HUDEP-2 (cell line): ENCODE measurements around the gene WDR46.

Source experiments
- DNase-seq, 76 experiments: peaks; one replicate each; lab custom pipeline; 2025; ENCODE audit not compliant: unreplicated experiment in 76 of 76; lab: John Stamatoyannopoulos, UW

The WDR46 gene

GRCh38 chr6:33314515-33314942 lies 25.5 kb upstream of the WDR46 start:
- DNase-seq = peak in 60 of 76 experiments; percentile 8 to 77 (median 46)

DNA sequence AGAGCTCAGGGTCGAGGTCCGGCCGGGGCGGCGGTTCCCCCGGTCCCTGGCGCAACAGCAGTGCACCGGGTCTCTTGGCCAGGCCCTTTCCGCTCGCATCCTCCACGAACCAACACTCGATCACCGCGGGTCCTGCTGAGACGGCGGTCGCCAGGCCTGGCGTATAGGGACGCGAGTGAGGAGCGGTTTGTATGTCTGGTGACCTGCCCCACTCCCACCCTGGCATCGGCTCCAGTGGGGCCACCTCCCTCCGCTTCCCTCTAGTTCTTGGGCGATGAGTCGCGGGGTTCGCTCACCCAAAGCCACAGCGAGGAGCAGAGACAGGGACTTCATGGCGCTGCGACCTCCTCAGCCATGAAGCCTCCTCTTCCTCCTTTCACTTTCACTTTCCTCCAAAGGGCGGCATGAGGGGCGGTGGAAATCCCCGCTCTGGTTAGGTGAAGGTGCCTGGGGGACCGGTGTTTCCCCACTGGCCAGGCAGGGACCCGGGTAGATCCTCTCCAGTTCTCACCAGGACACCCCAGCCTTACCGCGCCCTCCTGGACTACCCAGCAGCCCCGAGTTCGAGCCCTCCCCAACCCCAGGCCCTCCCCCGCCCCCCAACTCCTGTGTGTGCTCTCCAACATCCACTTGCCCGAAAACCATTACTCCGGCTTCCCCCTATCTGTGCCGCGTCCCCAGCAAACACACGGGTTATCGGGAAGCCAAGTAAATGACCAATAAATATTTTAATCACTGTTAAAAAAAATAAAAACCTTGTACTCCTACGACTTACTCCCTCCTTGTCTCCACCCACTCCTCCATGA lies 24.9 kb upstream of the WDR46 start, which contains the start of gene TAPBP:
Gene TAPBP (minus strand): TSS at position 370 of the 806 bp plus-strand sequence. CDS start 37 bp downstream, at position 333.
- DNase-seq = peak in 51 of 76 experiments; percentile 26 to 78 (median 50)

DNA sequence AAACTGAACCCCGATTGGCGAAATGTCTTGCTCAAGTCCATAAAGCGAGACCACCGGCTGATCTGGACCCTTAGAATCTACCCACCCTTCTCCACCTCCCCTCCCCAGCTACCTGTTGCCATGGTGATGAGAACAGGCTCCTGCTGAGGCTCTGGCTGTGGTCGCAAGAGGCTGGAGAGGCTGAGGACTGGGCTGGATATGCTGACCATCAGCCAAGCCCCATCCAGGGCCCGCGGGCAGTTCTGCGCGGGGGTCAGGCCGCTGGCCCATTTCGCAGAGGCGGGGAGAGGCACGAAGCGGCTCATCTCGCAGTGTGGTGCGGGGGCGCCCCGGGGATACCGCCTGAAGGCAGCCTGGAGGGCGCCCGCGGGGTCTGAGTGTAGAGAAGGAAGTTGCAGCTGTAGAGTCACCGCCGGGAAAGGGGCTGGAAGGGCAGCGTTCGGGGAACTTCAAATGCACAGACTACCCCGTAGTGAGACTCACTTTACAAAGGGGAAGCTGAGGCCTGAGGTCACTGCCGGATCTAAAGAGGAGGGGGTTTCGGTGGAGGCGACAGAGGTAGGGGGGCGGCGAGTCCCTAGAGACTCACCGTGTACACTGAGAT lies 24.2 kb upstream of the WDR46 start:
- peak in 15 of 76 experiments; percentile 16 to 59 (median 28) for DNase-seq

GRCh38 chr6:33312361-33313104 lies 23.5 kb upstream of the WDR46 start:
- peak in 65 of 76 experiments; percentile 11 to 82 (median 60) for DNase-seq

DNA sequence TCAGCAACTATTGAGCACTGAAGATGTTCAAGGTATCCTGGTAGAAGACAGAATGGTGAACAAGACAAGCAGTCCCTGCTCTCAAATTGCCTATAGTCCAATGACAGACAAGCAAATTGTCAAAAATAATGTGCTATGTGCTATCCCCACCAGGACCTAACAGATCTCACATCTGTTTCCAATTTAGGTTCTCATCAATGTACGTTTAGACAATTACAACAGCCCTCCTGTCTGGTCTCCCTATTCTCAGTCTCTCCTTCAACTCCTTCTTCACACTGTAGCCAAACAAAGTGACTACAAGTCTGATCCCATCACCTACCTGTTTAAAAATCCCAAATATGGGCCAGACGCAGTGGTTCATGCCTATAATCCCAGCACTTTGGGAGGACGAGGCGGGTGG lies 17.3 kb upstream of the WDR46 start:
- no peak for DNase-seq

DNA sequence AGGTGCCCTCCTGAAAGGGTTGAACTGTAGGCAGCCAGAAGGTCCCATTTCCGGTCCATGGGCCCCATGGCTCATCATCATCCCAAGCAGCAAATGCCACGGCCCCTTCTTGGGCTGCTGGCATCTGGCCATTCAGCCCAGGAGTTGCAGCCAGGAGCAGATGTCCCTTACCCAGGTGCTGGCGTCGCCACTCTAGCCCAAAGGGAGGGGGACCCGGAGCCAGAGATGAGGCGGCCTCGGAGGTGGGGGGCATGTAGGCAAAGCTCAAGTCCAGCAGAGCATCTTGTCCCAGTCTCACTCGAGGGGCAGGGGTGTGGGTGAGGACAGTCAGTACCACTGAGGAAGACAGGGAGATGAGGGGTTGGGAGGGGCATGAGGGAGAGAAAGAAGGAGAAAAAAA lies 16.0 kb upstream of the WDR46 start:
- DNase-seq = no peak

- DNase-seq = no peak
Observed at GRCh38 chr6:33304216-33304615, 15.2 kb upstream of the WDR46 start.

DNA sequence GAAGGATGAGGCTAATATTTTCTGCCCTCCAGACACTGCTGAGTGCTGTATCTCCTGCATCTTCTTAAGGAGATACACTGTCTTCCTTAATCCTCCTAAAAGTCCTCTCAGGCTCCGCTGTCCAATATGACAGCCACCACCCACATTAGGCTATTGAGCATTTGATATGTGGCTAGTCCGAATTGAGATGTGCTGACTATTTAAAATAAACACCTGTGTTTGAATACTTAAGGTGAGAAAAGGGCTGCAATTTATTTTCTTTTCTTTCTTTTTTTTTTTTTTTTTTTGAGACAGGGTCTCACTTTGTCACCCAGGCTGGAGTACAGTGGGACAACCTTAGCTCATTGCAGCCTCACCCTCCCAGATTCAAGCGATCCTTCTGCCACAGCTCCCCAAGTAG lies 12.8 kb upstream of the WDR46 start:
- no peak for DNase-seq

GRCh38 chr6:33299237-33299944 lies 10.4 kb upstream of the WDR46 start:
- DNase-seq = peak in 74 of 76 experiments; percentile 49 to 98 (median 87)

- DNase-seq = peak in 49 of 76 experiments; percentile 18 to 74 (median 56)
Observed at GRCh38 chr6:33298773-33299236, 9.8 kb upstream of the WDR46 start, which contains the start of gene RGL2. RGL2 (minus strand) TSS chr6:33298942; CDS start chr6:33298610, 332 bp downstream.

DNA sequence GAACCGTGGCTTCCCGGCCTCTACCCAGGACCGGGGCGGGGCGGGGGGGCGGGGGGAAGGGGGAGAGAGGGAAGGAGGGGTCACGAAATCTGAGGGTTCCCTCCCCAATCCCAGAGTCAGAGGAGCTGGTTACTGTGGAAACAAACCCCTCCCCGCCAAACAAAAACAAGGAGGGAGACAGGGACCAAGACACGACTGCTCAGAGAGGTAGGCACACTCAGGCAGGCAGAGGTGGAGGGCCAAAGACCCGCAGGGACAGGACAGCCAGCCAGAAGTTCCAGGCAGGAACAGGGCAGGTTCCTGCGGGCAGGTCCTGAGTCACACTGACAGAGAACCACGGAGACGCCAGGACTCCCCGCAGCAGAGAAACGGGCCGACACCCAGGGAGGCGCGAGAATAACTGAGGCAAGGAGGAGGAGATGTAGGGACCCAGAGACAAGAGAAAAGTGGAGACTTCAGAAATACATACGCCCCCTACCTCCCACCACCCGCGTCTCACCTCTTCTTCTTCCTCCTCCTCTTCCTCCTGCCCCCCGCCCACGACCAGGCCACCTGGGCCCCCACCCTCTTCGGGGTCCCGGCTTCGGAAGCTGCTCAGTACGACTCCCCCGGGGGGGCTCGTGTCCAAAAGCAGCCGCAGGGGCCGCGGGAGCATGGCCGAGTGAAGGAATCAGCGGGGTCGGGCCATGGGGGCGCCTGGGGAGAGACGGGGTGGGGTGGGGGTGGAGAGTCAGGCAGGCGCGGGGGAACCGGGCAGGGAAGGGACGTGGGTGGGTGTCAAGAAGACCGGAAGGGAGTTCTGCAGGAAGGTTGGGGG lies 9.1 kb upstream of the WDR46 start:
- DNase-seq = peak in 65 of 76 experiments; percentile 20 to 86 (median 62)

DNA sequence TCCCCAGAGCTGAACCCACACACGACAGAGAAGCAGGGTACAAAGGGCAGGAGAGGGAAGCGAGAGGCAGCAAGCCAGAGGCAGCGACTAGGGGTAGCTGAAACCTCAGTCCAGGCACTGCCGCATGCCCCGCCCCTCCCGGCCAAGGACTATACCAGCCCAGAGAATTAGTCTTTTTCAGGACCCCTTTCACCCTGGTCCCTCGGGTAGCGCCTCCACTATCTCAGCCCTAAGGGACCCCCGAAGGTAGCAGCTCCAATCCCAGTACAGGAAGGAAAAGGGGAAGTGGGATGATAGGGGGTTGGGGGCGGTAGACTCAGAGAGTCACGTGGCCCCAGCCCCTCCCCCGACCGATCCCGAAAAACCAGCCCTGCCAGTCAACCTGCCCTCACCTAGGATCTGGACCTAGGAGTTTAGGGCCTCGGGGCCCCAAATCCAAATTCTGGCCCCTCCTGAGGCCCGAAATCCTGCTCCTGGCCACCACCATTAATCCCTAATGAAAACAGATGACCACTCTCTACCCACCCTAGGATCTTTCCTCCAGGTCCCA lies 8.4 kb upstream of the WDR46 start:
- DNase-seq = peak in 1 of 76 experiments; percentile 23

GRCh38 chr6:33296797-33297405 lies 7.9 kb upstream of the WDR46 start:
- DNase-seq = no peak

DNA sequence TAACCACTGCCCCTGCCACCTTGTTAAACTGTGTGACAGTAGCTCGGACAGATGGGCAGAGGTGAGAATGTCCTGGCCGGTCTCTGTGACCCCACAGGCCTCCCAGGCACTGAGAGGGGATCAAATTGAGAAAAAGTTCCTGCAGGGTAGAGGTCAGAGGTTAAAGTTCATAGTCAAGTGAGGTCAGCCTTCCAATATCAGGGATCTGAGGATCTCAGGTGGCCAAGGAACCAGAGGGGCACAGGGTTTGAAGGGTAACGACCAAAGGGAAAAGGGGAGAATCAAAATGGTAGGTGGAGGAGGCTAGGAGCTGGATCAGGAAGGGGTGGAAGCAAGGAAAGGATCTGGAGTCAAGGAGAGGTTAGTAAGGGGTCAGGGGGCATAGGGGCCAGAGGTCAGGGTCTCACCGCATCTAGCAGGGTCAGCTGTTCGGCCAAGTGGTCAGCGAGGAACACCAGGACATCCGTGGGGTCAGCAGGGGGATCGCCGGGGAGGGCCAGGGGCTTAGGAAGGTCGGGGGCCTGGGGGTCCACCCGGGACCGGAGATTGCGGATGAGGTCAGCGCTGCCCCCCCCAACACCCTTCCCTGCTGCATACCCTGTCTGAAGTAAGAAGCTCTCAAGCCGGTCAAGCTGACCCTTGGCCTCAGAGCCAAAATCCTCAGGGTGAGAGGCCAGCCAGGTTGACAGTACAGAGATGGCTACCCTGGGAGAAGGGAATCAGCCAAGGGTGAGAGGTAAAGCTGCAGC lies 6.8 kb upstream of the WDR46 start:
- DNase-seq = no peak

DNA sequence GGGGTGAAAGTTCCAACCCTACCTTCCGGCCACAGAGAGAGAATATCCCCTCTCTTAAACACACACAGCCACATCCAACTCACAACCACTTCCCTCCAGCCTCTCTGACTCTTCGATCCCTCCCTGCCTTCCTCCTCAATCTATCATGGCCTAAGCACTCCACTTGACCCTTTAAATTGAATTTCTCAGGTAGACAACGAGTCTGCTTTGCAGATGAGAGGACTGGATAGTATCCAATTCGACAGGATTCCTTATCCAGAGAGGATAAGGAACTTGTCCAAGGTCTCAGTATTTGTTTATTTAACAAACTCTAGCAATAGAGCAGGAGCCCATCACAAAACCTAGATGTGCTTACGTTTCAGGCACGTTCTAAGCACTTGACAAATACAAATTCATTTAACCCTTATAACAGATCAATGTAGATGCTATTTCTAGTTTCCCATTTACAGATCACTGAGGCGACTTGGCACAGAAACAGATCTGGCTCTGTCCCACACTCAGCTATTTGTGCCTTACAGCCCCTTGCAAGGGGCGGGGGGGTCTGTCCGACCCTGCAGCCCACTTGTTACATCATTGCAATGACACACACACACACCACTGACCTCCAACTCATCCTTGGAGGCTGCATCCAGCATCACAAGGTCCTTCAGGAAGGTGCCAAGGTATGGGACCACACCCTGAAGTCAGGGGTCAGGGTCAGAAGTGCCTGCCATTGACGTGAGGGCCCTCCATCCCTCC lies 5.2 kb upstream of the WDR46 start:
- no peak for DNase-seq

- no peak for DNase-seq
Observed at GRCh38 chr6:33292996-33293682, 4.1 kb upstream of the WDR46 start.

DNA sequence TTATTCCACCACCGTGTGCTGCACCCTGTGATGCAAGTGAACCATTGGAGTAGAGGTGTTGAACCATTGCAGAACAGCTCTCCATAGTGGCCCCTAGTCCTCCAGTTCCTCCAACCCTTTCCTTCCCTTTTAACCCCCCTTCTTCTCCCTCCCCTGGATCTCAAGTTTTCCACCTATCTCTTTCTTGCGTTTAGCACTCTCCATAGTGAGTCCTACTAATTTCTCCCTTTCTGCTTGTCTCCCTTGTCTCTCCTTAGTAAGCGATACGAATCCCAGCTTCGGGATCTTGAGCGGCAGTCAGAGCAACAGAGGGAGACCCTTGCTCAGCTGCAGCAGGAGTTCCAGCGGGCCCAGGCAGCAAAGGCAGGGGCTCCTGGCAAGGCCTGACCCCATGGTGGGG lies 1.4 kb upstream of the WDR46 start:
- no peak for DNase-seq
